NT2/D1 (cell line): ENCODE measurements around the gene AVL9.

Experiments used
- SUZ12 ChIP-seq: IDR thresholded peaks from 2 replicates; pipeline ENCODE4 v1.6.1; 2011; ENCODE audit not compliant: insufficient read length, insufficient read depth; ENCODE audit errors: extremely low read depth
- YY1 ChIP-seq: IDR thresholded peaks from 2 replicates; pipeline ENCODE4 v1.6.1; 2011; ENCODE audit not compliant: insufficient read length, insufficient read depth
- ZNF274 ChIP-seq: IDR thresholded peaks from 2 replicates; pipeline ENCODE4 v1.6.1; 2011; ENCODE audit warnings: mild to moderate bottlenecking, low read depth, low read length

GRCh38 chr7:32559480-32559879 is 64.2 kb downstream of the AVL9 start:
- TF ChIP-seq SUZ12 (no peak), YY1 (no peak), ZNF274 (no peak)
